ENCODE results near the gene LYST. TPM values are rescaled to one million over a fixed set of nuclear protein-coding genes. Genes with fewer than 3 reads are reported as not detected.

Gene LYST
- polyA plus RNA-seq, 1 donor (not counting 4 experiments of a cell fraction or from before 2014, with no cell fraction given) = 24.7 TPM

DNA sequence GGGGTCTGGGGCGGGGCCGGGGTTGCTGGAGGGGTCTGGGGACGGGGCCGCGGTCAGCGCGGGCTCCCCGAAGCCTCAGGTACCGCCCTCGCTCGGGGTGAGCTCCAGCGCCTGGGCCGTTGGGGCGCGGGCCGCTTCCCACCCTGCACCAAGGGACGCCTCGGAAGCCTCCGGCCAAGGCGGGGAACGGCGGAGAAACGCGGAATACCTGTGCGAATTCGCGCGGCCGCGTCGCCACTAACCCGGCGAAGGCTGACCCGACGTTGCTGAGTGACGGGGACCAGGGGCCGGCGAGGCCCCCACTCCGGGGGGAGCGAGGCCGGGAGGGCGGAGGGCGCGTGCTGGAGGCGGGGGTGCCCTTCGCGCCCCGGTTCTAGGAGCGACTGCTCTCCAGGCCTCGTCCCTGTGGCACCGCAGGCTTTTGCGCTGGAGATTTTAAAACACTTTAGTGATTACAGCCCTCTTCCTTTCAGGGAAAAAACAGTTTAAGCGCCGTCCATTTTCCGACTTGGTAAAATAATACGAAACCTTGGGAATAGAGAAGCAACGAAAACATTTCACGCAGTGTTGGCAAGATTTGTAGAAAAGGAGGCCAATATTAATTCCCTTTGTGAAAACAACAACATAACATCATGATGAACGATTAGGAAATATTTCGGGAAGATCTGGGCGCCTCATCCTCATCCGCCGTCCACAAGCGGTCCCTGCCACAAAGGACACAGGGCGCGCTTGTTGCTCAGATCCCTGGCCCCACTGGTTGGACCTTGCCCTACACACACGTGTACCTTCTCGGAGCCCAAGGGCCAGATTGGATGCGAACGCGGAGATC, 216.2 kb downstream of the LYST start:
- Histone ChIP-seq H3K4me1 (ENCODE audit: control insufficient read depth, extremely low read depth, insufficient read depth, low read length) (peaks cover 3% of the 10 kb centered on the region), H3K36me3 (ENCODE audit: control insufficient read depth in 2 of 2, extremely low read depth in 1 of 2, insufficient read depth in 2 of 2, low read length in 2 of 2) (no peaks in the 10 kb centered on the region), H3K27me3 (ENCODE audit: control insufficient read depth, extremely low read depth, insufficient read depth, low read length) (peaks cover 42% of the 10 kb centered on the region), H3K4me3 (ENCODE audit: control insufficient read depth in 2 of 3, extremely low read depth in 1 of 3, insufficient read depth in 2 of 3, low read depth in 1 of 3, low read length in 3 of 3) (peak overlapping the region in 1 of 3 experiments; percentile 31), H3K79me2 (ENCODE audit: control insufficient read depth, insufficient read depth, low read length) (no peaks in the 10 kb centered on the region), H4K20me1 (ENCODE audit: control insufficient read depth, extremely low read depth, insufficient read depth, low read length) (no peaks in the 10 kb centered on the region), H3K4me2 (ENCODE audit: control insufficient read depth, extremely low read depth, insufficient read depth, low read depth, low read length) (peak overlapping the region; percentile 55), H2AFZ (ENCODE audit: control insufficient read depth, low read length) (no peak overlapping the region), H3K9me3 (ENCODE audit: control insufficient read depth, low read depth, low read length) (no peaks in the 10 kb centered on the region), H3K9me1 (ENCODE audit: control insufficient read depth, extremely low read depth, insufficient read depth, low read length) (no peaks in the 10 kb centered on the region), H3K27ac (ENCODE audit: control insufficient read depth, insufficient read depth, low read length) (no peak overlapping the region), H3K9ac (ENCODE audit: control insufficient read depth, extremely low read depth, insufficient read depth, low read length) (no peak overlapping the region)
- no peak for FAIRE-seq
- no peak for DNase-seq (ENCODE audit: low read depth, low spot score)
- TF ChIP-seq EZH2 (IDR thresholded peaks at IDR 0.05; ENCODE audit: low read length) = peak; percentile 97
- TF ChIP-seq, protein P1, sequence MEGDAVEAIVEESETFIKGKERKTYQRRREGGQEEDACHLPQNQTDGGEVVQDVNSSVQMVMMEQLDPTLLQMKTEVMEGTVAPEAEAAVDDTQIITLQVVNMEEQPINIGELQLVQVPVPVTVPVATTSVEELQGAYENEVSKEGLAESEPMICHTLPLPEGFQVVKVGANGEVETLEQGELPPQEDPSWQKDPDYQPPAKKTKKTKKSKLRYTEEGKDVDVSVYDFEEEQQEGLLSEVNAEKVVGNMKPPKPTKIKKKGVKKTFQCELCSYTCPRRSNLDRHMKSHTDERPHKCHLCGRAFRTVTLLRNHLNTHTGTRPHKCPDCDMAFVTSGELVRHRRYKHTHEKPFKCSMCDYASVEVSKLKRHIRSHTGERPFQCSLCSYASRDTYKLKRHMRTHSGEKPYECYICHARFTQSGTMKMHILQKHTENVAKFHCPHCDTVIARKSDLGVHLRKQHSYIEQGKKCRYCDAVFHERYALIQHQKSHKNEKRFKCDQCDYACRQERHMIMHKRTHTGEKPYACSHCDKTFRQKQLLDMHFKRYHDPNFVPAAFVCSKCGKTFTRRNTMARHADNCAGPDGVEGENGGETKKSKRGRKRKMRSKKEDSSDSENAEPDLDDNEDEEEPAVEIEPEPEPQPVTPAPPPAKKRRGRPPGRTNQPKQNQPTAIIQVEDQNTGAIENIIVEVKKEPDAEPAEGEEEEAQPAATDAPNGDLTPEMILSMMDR (optimal IDR thresholded peaks at IDR 0.05 in 1 of 3, IDR thresholded peaks at IDR 0.05 in 1 of 3, conservative IDR thresholded peaks at IDR 0.05 in 1 of 3; ENCODE audit: extremely low read depth in 1 of 3, insufficient read depth in 2 of 3, low read length in 3 of 3) = no peak
- dilution Hi-C loops (cut with MboI; ENCODE audit: extremely low pct_ligation_motif_present, low sequenced_read_pairs) = no loop called here

- dilution Hi-C loops (cut with MboI; ENCODE audit: extremely low pct_ligation_motif_present, low sequenced_read_pairs) = no loop called here
- FAIRE-seq = no peak
- H3K27me3 ChIP-seq (ENCODE audit: control insufficient read depth, extremely low read depth, insufficient read depth, low read length) = peaks cover 47% of the 10 kb centered on the region
Measured at GRCh38 chr1:235649368-235650163, 217.1 kb downstream of the LYST start, which contains the start of gene GNG4. Gene GNG4 (minus strand): TSS chr1:235649784. CDS start chr1:235583838, 65,946 bp downstream.

More at GRCh38 chr1:235649368-235650163, 217.1 kb downstream of the LYST start, which contains the start of gene GNG4:
- H3K9me3 ChIP-seq (ENCODE audit: control insufficient read depth, low read depth, low read length) = no peaks in the 10 kb centered on the region
- no peaks in the 10 kb centered on the region for H3K9me1 ChIP-seq (ENCODE audit: control insufficient read depth, extremely low read depth, insufficient read depth, low read length)
- no peak within 1 kb of the TSS for H3K27ac ChIP-seq (ENCODE audit: control insufficient read depth, insufficient read depth, low read length)
- peak within 1 kb of the TSS; percentile 81 for H3K4me2 ChIP-seq (ENCODE audit: control insufficient read depth, extremely low read depth, insufficient read depth, low read depth, low read length)
- no peak within 1 kb of the TSS for H2AFZ ChIP-seq (ENCODE audit: control insufficient read depth, low read length)
- no peak within 1 kb of the TSS for H3K9ac ChIP-seq (ENCODE audit: control insufficient read depth, extremely low read depth, insufficient read depth, low read length)
- peaks cover 3% of the 10 kb centered on the region for H3K4me1 ChIP-seq (ENCODE audit: control insufficient read depth, extremely low read depth, insufficient read depth, low read length)
- H3K79me2 ChIP-seq (ENCODE audit: control insufficient read depth, insufficient read depth, low read length) = no peaks in the 10 kb centered on the region
- H4K20me1 ChIP-seq (ENCODE audit: control insufficient read depth, extremely low read depth, insufficient read depth, low read length) = no peaks in the 10 kb centered on the region
- peak within 1 kb of the TSS in 2 of 3 experiments; percentile 21 to 31 for H3K4me3 ChIP-seq (ENCODE audit: control insufficient read depth in 2 of 3, extremely low read depth in 1 of 3, insufficient read depth in 2 of 3, low read depth in 1 of 3, low read length in 3 of 3)
- DNase-seq (ENCODE audit: low read depth, low spot score) = no peak
- peak; percentile 80 for TF ChIP-seq EZH2 (IDR thresholded peaks at IDR 0.05; ENCODE audit: low read length)
- TF ChIP-seq, protein P1 (optimal IDR thresholded peaks at IDR 0.05 in 1 of 3, IDR thresholded peaks at IDR 0.05 in 1 of 3, conservative IDR thresholded peaks at IDR 0.05 in 1 of 3; ENCODE audit: extremely low read depth in 1 of 3, insufficient read depth in 2 of 3, low read length in 3 of 3) = no peak
- H3K36me3 ChIP-seq (ENCODE audit: control insufficient read depth in 2 of 2, extremely low read depth in 1 of 2, insufficient read depth in 2 of 2, low read length in 2 of 2) = no peaks in the 10 kb centered on the region
